A673 (cell line): ENCODE results near the gene MAT1A. TPM values are rescaled to one million over a fixed set of nuclear protein-coding genes. Genes with fewer than 3 reads are reported as not detected.

Experiments
- BruUV-seq: library from RNA; stranded (reverse); fragments of 400-500 nt; replicated peaks from 2 replicates; lab custom pipeline; 2021; lab: Mats Ljungman, UMichigan
- CTCF ChIA-PET: fragments of 300-600 bp; sonication (Branson Sonifier 250); formaldehyde crosslinking; loops from one replicate; lab custom pipeline; 2022; ENCODE audit warnings: antibody characterized with exemption; lab: Charles Lee
- POLR2A ChIA-PET: fragments of 300-600 bp; sonication (Branson Sonifier 250); formaldehyde crosslinking; loops from one replicate; lab custom pipeline; 2022; ENCODE audit warnings: antibody characterized with exemption; ENCODE audit not compliant: low non-redundant PET; lab: Charles Lee
- DNase-seq: peaks from one replicate; pipeline ENCODE4 v3.0.0-alpha.2; 2015; ENCODE audit warnings: low spot score
- H3K27ac ChIP-seq: fragments of 200-600 bp; sonication (generic); 2 replicates; pipeline ENCODE4 v1.5.1; 2016; ENCODE audit warnings: mixed run types, low read depth, mild to moderate bottlenecking, mixed read lengths, antibody characterized with exemption, low read length; ENCODE audit not compliant: poor library complexity, severe bottlenecking
- H3K27me3 ChIP-seq: fragments of 200-600 bp; sonication (generic); replicated peaks from 2 replicates; pipeline ENCODE4 v1.6.1; 2017; ENCODE audit warnings: mixed run types, low read depth, mild to moderate bottlenecking, mixed read lengths, antibody characterized with exemption, low read length; ENCODE audit not compliant: insufficient read depth, poor library complexity
- H3K36me3 ChIP-seq: fragments of 200-600 bp; sonication (generic); 2 replicates; pipeline ENCODE4 v1.6.1; 2016; ENCODE audit warnings: mixed run types, mild to moderate bottlenecking, mixed read lengths, antibody characterized with exemption, low read length; ENCODE audit not compliant: insufficient read depth, poor library complexity, severe bottlenecking
- H3K4me1 ChIP-seq: fragments of 200-600 bp; sonication (generic); 2 replicates; pipeline ENCODE4 v1.6.1; 2017; ENCODE audit warnings: mixed run types, mild to moderate bottlenecking, mixed read lengths, antibody characterized with exemption, low read length; ENCODE audit not compliant: insufficient read depth, poor library complexity, severe bottlenecking
- H3K4me3 ChIP-seq: fragments of 200-600 bp; sonication (generic); 2 replicates; pipeline ENCODE4 v1.5.1; 2016; ENCODE audit warnings: low read depth, mixed run types, mild to moderate bottlenecking, mixed read lengths, low read length; ENCODE audit not compliant: poor library complexity, severe bottlenecking
- H3K9me3 ChIP-seq: fragments of 200-600 bp; sonication (generic); 2 replicates; pipeline ENCODE4 v1.6.1; 2016; ENCODE audit warnings: mixed run types, low read depth, mild to moderate bottlenecking, mixed read lengths, antibody characterized with exemption, low read length; ENCODE audit not compliant: poor library complexity, severe bottlenecking
- EZH2 ChIP-seq: fragments of 200-600 bp; sonication (generic); IDR thresholded peaks from 2 replicates; pipeline ENCODE4 v1.6.1; 2017; ENCODE audit warnings: borderline replicate concordance, low read depth, mild to moderate bottlenecking, mixed read lengths, antibody characterized with exemption, low read length; ENCODE audit not compliant: poor library complexity, severe bottlenecking
- intact Hi-C: fragments of 100-400 bp; cut with micrococcal nuclease; formaldehyde crosslinking; loops from one replicate; pipeline ENCODE4 v1.10.0; 2022; ENCODE audit not compliant: unreplicated experiment
- total RNA-seq: library from RNA; stranded (reverse); gene quantifications from 2 replicates; pipeline ENCODE4 v1.2.3, GENCODE V29; 2021
- TF ChIP-seq, protein P1 (sequence below): fragments of 300-800, 200-600 bp; sonication (generic); conservative IDR thresholded peaks from 2 replicates; pipeline ENCODE4 v1.5.1; 2017; ENCODE audit warnings: low read depth, mild to moderate bottlenecking, antibody characterized with exemption, low read length, moderate library complexity, mixed read lengths

The MAT1A gene
- total RNA-seq, 1 experiment from 2014 or later: not detected

- Histone ChIP-seq H3K27me3 (no peaks in the 10 kb centered on the region), H3K4me3 (no peak overlapping the region), H3K27ac (no peak overlapping the region), H3K9me3 (no peaks in the 10 kb centered on the region), H3K36me3 (no peaks in the 10 kb centered on the region), H3K4me1 (peaks cover 4% of the 10 kb centered on the region)
- ChIA-PET CTCF (no interaction called here), POLR2A (no interaction called here)
- intact Hi-C loops: no loop called here
- BruUV-seq: no TSS peak
- DNase-seq: peak; percentile 80
- TF ChIP-seq, protein P1, sequence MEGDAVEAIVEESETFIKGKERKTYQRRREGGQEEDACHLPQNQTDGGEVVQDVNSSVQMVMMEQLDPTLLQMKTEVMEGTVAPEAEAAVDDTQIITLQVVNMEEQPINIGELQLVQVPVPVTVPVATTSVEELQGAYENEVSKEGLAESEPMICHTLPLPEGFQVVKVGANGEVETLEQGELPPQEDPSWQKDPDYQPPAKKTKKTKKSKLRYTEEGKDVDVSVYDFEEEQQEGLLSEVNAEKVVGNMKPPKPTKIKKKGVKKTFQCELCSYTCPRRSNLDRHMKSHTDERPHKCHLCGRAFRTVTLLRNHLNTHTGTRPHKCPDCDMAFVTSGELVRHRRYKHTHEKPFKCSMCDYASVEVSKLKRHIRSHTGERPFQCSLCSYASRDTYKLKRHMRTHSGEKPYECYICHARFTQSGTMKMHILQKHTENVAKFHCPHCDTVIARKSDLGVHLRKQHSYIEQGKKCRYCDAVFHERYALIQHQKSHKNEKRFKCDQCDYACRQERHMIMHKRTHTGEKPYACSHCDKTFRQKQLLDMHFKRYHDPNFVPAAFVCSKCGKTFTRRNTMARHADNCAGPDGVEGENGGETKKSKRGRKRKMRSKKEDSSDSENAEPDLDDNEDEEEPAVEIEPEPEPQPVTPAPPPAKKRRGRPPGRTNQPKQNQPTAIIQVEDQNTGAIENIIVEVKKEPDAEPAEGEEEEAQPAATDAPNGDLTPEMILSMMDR: no peak
- TF ChIP-seq EZH2: no peak
Measured at GRCh38 chr10:80324086-80324485, 34.6 kb upstream of the MAT1A start.

- TF ChIP-seq EZH2: no peak
- TF ChIP-seq, protein P1: no peak
- intact Hi-C loops: no loop called here
- Histone ChIP-seq H3K27ac (no peak overlapping the region), H3K4me1 (peaks cover 4% of the 10 kb centered on the region), H3K4me3 (no peak overlapping the region), H3K27me3 (no peaks in the 10 kb centered on the region), H3K36me3 (no peaks in the 10 kb centered on the region), H3K9me3 (no peaks in the 10 kb centered on the region)
- no TSS peak for BruUV-seq
- ChIA-PET POLR2A (no interaction called here), CTCF (no interaction called here)
- no peak for DNase-seq
Measured at GRCh38 chr10:80323311-80323710, 33.9 kb upstream of the MAT1A start.

DNA sequence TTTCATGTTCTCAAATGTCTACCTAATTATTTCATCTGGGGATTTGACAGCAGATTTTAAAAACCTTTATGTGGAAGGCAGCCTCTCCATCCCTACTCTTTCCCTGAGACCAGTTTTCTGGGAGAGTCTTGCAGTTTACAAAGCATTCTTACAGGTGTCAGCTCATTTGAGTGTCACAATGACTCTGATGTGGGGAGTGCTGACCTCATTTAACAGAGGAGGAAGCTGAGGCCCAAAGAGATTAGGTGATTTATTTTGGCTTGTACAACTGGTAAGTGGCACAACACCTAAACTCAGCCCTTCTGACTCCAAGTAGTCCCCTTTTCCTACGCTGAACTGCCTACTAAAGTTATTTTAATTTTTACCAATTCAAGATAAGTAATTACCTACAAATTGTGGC lies 33.3 kb upstream of the MAT1A start:
- Histone ChIP-seq H3K27ac (no peak overlapping the region), H3K4me1 (peaks cover 4% of the 10 kb centered on the region), H3K4me3 (no peak overlapping the region), H3K36me3 (no peaks in the 10 kb centered on the region), H3K9me3 (no peaks in the 10 kb centered on the region), H3K27me3 (no peaks in the 10 kb centered on the region)
- intact Hi-C loops: no loop called here
- DNase-seq: no peak
- ChIA-PET POLR2A (no interaction called here), CTCF (no interaction called here)
- TF ChIP-seq, protein P1: no peak
- TF ChIP-seq EZH2: no peak
- BruUV-seq: no TSS peak
